ENCODE data around the gene LMAN2L. TPM values are rescaled to one million over a fixed set of nuclear protein-coding genes. Genes with fewer than 3 reads are reported as not detected.

The LMAN2L gene
- 15.3 and 37.4 TPM in 2 replicates for total RNA-seq

GRCh38 chr2:96739633-96740428, at the start of gene LMAN2L:
Gene LMAN2L (minus strand): TSS chr2:96740064. CDS start chr2:96740040, 24 bp downstream.
- DNase-seq (ENCODE audit: low read depth, low spot score): peak; percentile 91

- no peak for DNase-seq (ENCODE audit: low read depth, low spot score)
Observed at GRCh38 chr2:96789245-96789617, 49.4 kb upstream of the LMAN2L start.

- DNase-seq (ENCODE audit: low read depth, low spot score): no peak
Observed at GRCh38 chr2:96788442-96789244, 48.8 kb upstream of the LMAN2L start.

DNA sequence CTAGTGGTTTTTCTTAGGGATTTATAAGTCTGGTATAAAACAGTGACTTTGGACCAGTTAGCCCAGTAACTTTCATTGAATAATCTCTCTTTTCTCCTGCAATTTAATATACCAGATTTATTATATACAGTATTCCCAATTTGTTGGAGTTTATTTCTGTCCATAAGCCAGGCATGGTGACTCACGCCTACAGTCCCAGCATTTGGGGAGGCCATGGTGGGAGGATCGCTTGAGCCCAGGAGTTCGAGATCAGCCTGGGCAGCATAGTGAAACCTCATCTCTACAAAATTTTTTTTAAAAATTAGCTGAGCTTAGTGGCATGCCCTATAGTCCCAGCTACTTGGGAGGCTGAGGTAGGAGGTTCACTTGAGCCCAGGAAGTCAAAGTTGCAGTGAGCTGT, 47.5 kb upstream of the LMAN2L start:
- DNase-seq (ENCODE audit: low read depth, low spot score): no peak

DNA sequence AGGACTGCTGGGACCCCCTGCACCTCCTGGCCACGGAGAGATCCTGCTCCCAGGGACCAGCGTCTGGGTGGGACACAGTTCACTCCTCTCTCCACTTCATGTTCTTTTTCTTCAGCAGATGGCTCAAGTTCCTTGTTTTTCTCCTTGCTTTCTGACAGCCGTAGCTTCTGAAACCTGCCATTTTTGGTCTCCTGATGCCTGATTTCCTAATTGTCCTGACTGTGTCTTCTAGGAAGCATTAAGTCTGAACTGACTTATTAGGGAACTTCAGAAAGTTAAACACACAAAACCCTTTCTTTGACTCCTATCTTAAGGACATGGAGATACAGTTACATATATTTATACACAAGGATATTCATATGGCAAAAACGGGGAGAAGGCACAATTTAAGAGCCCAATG, 43.5 kb upstream of the LMAN2L start:
- DNase-seq (ENCODE audit: low read depth, low spot score): no peak

- DNase-seq (ENCODE audit: low read depth, low spot score): no peak
Observed at GRCh38 chr2:96775160-96775559, 35.3 kb upstream of the LMAN2L start.

DNA sequence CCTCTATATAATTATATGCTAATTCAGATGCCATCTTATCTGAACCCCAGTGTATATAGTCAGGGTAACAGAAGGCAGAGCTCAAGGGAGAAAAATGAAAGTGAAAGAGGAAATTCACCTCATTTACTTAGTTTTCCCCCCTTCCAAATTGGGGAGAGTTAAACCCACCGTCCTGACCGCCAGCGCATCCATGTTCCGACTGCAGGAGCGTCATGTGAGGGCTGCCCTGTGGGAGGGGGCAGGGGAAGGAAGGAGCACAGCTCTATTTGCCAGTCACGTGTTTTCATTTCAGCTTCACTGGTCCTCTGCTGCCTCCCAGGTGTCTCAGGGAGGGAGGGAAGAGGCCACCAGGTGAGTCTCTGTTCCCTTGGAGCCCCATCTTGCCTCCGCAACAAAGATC, 34.1 kb upstream of the LMAN2L start:
- no peak for DNase-seq (ENCODE audit: low read depth, low spot score)

GRCh38 chr2:96772903-96773671, 33.2 kb upstream of the LMAN2L start:
- DNase-seq (ENCODE audit: low read depth, low spot score): no peak

DNA sequence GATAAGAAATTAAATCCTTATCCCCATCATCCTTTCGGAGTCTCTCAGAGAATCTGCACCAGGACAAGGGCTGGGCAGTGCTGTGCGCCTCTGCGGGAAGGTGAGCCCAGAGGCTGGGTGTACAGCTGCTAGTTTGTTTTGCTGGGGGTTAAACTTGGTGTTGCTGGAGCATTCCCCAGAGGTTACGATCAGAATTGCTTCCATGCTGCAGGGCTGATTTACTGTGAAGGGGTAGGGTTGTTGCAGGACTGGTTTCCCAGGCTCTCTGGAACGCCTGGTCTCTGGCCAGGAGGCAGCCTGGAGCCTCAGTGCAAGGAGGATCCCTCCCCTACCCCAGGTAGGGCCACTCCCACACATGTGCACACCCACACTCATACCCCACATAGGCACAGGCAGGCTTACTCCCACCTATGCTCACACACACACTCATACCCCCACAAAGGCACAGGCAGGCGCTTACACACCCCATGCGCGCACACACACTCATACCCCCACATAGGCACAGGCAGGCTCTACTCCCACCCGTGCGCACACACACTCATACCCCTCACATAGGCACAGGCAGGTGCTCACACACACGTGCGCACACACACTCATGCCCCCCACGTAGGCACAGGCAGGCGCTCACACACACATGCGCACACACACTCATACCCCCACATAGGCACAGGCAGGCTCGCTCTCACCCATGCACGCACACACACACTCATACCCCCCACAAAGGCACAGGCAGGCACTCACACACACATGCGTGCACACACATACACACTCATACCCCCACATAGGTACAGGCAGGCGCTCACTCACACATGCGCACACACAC, 32.1 kb upstream of the LMAN2L start:
- no peak for DNase-seq (ENCODE audit: low read depth, low spot score)

- DNase-seq (ENCODE audit: low read depth, low spot score): no peak
Observed at GRCh38 chr2:96770442-96771202, 30.8 kb upstream of the LMAN2L start.

DNA sequence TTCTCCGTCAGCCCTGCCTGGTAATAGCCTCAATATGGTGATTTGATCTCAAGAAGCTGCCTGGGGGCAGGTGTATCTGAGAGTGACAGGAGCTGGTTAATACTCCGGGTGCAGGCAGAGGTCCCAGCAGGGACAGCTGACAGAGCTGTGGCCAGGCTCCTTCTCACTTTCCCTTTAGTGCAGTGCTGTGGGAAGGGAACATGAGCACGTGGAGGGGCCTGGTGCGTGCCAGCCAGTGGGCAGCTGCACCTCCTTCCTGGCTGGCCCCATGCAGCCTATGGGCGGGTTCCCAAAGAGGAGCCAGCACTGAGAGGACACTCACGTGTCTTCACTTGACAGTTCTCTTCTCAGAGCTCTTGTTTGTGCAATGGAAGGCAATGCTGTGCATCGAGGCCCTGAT, 29.9 kb upstream of the LMAN2L start:
- no peak for DNase-seq (ENCODE audit: low read depth, low spot score)

- no peak for DNase-seq (ENCODE audit: low read depth, low spot score)
Observed at GRCh38 chr2:96768083-96768561, 28.3 kb upstream of the LMAN2L start.

GRCh38 chr2:96767135-96767871, 27.4 kb upstream of the LMAN2L start:
- DNase-seq (ENCODE audit: low read depth, low spot score): no peak

- DNase-seq (ENCODE audit: low read depth, low spot score): no peak
Observed at GRCh38 chr2:96764253-96764637, 24.4 kb upstream of the LMAN2L start.

- no peak for DNase-seq (ENCODE audit: low read depth, low spot score)
Observed at GRCh38 chr2:96763511-96764252, 23.8 kb upstream of the LMAN2L start.

DNA sequence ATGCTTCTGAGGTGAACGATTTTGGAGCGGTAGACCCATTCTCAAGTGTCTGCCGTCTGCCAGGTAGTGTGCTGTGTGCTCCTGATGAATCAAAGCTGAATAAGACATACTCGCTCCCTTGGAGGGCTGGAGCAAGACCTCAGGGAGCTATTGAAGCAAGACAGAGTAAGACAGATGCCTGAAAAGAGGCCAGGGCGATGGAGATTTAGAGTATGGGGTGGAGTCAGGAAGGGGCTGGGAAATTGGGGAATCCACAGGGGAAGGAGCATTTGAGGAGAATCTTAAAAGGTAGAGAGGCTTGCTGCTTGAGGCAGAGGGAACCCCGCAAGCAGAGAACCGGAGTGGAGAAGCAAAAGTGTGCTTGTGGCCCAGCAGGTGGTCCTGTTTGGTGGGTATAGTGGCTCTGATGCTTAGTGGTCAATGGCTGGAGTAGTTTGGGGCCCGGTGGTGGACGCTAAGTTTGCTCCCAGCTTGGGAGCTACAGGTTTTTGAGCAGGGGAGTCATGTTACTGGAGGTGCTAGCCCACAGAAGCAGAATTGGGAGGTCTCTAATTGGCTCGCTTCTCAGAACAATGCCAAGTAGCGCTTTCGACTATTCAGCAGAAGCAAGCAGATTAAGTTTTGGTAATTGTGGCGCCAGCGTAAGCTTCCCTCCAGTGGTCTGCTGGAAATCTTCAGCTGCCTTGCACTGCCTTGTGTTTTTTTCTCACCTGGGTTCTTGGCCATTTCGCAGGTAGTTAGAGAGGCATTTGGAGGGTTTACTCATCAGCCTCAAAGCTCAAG, 22.9 kb upstream of the LMAN2L start:
- no peak for DNase-seq (ENCODE audit: low read depth, low spot score)

GRCh38 chr2:96760986-96761832, 21.3 kb upstream of the LMAN2L start:
- no peak for DNase-seq (ENCODE audit: low read depth, low spot score)
